ENCODE results near the gene SLC16A10.
"Not testable (repeated sequence)": the region's sequence is repeated elsewhere in the genome, so short reads cannot be mapped to it uniquely, and the experiment has no call there.

The SLC16A10 gene

GRCh38 chr6:111189666-111190210, 102.4 kb downstream of the SLC16A10 start:
- not testable (repeated sequence) for DNase-seq

DNA sequence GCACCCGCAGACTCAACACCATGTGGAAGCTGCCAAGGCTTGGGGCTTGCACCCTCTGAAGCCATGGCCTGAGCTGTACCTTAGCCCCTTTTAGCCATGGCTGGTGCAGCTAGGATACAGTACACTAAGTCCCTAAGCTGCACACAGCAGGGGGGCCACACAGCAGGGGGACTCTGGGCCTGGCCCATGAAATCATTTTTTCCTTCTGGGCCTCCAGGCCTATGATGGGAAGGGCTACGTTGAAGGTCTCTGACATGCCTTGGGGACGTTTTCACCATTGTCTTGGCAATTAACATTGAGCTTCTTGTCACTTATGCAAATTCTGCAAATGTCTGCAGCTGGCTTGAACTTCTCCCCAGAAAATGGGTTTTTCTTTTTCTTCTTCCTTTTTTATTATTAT, 103.3 kb downstream of the SLC16A10 start:
- DNase-seq = no peak

- DNase-seq = not testable (repeated sequence)
Observed at GRCh38 chr6:111191136-111191535, 103.8 kb downstream of the SLC16A10 start.

- DNase-seq = no peak
Observed at GRCh38 chr6:111192911-111193555, 105.7 kb downstream of the SLC16A10 start.

DNA sequence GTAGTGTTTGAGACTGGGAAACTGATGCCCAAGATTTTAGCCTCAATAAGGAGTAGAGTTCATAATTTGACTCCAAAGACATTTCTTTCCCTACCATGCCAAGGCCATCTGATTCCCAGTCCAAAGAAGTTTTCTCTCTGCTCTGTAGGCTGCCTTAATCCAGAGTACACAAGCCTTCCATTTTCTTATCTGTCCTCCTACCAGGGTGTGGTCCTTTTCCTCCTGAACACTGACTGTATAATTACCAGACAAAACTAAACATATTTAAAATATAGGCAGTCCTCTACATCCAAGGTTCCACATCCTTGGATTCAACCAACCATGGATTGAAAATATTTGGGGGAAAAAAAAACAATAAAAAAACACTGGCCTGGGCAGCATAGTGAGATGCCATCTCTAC, 108.4 kb downstream of the SLC16A10 start:
- no peak for DNase-seq

DNA sequence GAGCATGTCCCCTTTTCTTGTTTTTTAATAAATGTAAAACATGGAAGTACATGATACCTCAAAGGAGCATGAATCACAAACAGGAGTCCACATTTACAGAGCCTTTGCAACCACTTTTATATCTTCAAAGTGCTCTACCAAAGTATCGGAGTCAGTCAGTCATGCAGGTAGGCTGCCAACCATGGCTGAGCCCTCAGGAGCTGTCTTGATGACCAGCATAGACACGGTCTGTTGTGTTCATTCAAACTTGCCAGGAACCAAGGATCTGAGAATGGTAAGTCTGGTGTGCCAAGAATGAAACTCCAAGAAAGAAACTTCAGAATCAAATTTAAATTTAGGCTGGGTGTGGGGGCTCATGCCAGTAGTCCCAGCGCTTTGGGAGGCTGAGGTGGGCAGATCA, 111.5 kb downstream of the SLC16A10 start:
- no peak for DNase-seq

DNA sequence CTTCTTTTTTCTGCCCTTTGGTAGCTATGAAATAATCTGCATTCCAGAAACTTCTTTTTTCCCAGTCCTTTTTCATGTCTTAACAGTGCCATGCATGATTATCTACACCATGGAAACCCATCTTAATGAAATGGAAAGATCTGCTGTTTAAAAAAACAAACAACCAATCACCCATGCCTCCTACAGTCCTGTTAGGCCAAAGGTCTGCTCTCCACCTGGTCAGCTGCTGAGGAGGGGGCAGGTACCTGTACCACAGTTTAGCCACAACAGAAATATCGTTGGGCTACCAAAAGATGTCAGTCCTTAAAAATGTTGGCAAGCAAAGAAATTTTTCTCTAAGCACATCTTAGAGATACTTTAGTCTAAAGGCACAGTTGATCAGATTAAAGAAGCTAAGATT, 112.6 kb downstream of the SLC16A10 start:
- no peak for DNase-seq

DNA sequence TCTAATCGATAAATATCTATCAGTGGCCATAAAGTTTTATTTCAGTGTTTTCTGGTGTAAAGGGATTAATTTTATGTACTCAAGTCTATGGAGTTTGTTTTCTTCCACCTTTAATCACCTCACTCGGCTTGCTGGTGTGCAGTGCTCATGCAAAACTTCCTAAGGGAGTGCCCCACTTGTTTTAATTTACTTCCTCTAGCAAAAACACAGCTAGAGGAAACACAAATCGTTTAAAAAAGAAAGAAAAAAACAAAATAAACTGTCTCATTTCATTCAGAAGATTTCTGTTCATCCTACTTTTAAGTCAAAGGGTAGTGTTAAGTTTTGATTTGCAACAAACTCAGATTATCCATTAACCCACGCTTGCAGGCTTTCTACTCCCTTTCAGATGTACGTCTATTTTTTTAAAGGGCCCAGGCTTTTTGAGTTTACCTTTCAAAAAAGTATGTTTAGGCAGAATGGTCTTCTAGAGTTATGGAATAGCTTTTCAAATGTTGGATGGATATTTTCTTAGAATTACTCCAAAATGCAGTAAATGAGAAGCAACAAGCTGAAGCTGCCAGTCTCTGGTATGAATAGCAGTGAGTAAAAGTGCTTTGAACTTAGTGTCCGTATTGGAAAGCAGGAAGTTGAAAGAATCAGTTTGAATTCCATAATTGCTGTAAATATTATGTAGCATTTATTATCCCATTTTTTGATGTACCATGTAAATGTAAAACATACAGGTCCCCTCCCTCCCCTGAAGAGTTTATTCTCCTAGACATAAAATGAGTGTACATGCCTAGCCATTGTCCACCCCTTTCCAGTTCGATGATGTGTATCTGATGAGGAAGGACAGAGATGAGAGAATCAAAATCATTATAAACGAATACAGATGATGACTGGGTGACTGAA, 113.3 kb downstream of the SLC16A10 start:
- DNase-seq = no peak

GRCh38 chr6:111201244-111201554, 113.9 kb downstream of the SLC16A10 start:
- no peak for DNase-seq

DNA sequence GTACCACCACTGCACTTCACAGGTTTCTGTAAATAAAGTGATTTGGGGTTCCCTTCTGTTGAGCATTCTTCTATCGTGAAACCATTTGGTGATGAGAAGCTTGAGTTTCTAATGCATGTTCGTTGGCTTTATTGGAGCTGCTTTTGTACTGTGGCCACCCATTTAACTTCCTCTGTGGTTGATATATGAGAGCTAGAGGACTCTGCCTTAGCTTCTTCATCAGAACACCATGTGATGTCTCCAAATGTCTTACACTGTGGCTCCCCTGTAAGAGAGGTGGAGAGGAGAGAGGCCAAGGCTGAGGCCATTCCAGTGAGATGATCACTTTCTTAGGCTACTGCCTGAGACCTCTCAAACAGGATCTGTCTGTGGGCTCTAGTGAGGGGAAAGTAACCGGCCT, 114.5 kb downstream of the SLC16A10 start:
- DNase-seq = no peak

- DNase-seq = not testable (repeated sequence)
Observed at GRCh38 chr6:111203539-111203938, 116.2 kb downstream of the SLC16A10 start.

- no peak for DNase-seq
Observed at GRCh38 chr6:111204305-111204704, 117.0 kb downstream of the SLC16A10 start.

GRCh38 chr6:111204881-111205280, 117.6 kb downstream of the SLC16A10 start:
- no peak for DNase-seq

DNA sequence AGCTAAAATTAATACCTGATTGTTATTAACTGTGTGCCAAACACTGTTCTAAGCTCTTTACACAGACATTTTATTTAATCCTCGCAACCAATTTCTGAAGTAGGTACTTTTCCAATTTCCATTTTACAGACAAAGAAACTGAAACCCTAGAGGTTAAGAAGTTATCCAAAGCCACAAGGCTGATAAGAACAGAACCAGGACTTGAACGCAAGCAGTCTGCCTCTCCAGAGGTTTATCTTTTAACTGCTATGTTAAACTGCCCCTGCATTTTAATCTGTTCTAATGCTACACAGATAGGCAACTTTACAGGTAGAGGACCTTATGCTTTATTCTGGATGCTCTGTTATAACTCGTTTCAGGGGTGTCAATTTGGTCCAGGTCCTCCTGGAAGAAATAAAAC, 118.2 kb downstream of the SLC16A10 start:
- DNase-seq = no peak

- no peak for DNase-seq
Observed at GRCh38 chr6:111207141-111207858, 120.0 kb downstream of the SLC16A10 start.

DNA sequence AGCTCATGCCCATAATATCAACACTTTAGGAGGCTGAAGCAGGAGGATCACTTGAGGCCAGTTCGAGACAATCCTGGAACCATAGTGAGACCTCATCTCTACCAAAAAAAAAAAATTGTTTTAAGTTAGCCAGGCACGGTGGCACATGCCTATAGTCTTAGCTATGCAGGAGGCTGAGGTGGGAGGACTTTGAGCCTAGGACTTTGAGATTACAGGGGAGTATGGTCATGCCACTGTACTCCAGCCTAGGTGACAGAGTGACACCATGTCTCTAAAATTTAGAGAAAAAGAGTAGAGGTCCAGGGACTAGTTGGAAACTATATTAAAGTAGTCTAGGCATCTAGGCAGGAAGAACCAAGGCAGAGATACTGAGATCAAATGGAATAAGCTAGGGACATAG, 121.6 kb downstream of the SLC16A10 start:
- DNase-seq = no peak

GRCh38 chr6:111210194-111210728, 123.0 kb downstream of the SLC16A10 start:
- DNase-seq = peak; percentile 63

DNA sequence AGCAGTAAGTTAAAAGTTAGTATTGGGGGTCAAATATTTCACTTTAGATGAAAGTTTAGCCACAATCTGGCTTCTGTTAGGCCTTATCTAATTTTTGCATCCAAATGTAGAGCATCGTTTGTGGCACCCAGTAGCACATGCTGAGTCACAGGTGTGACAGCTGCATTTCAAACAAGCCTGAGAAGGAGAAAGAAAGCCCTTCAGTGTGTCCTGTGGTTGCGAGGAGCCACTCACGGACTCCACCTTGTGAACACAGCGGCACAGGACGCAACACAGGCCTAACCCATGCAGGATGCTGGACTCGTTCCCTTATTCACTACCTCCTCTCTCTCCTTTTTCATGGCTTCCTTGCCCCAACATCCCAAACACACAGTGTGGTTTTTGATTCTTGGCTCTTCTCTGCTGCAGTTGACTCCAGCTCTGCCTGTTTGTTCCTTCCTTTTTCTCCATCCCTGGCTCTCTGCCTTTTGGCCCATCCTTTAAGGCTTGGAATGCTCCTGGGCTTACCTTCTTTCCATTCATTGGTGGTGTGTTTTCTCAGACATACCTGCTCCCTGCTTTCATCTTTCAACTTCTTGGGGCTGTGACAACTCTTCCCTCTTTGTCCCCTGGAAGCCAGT, 124.2 kb downstream of the SLC16A10 start:
- DNase-seq = no peak

DNA sequence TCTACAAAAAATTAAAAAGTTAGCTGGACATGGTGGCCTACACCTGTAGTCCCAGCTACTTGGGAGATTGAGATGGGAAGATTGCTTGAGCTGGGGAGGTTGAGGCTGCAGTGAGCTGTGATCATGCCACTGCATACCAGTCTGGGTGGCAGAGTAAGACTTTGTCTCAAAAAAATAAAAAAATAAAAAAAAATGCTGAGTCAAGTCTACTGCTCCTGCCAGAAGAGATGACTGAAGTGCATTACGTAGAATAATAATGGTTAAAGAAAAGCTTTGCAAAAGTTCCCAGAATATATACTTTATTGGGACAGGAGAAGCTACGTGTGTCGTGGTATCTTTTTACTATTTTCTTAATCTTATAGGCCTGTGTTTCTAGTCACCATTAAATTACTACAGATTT, 125.3 kb downstream of the SLC16A10 start:
- no peak for DNase-seq

- no peak for DNase-seq
Observed at GRCh38 chr6:111215131-111215530, 127.8 kb downstream of the SLC16A10 start.

DNA sequence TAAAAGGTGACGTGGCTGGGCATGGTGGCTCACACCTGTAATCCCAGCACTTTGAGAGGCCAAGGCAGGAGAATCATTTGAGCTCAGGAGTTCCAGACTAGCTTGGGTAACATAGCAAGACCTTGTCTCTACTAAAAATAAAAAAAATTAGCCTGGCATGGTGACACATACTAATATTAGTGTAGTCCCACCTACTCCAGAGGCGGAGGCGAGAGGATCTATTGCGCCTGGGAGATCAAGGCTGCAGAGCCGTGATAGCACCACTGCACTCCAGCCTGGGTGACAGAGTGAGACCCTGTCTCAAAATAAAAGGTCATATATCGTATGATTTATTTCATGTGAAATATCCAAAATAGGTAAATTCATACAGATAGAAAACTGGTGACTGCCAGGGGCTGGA, 132.5 kb downstream of the SLC16A10 start:
- DNase-seq = no peak

GRCh38 chr6:111220383-111221031, 133.2 kb downstream of the SLC16A10 start:
- DNase-seq = no peak
